Measurements from ENCODE around the gene DGKG. TPM values are rescaled to one million over a fixed set of nuclear protein-coding genes. Genes with fewer than 3 reads are reported as not detected.
A peak's percentile ranks its signal among the peaks of the same experiment; 100 is the strongest.

Gene DGKG
- total RNA-seq, 1 donor from 2014 or later, result 0.40 TPM

GRCh38 chr3:186137051-186137685 lies 224.9 kb downstream of the DGKG start:
- ATAC-seq, result no peak

GRCh38 chr3:186133980-186134379 lies 228.1 kb downstream of the DGKG start:
- no peak for ATAC-seq

- ATAC-seq, result no peak
These were observed 229.5 kb downstream of the DGKG start for GRCh38 chr3:186132487-186132886.

GRCh38 chr3:186129206-186129605 lies 232.8 kb downstream of the DGKG start:
- ATAC-seq, result no peak

- no peak for ATAC-seq
These were observed 233.9 kb downstream of the DGKG start for GRCh38 chr3:186128158-186128557.

- ATAC-seq, result no peak
These were observed 234.6 kb downstream of the DGKG start for GRCh38 chr3:186127463-186127862.

GRCh38 chr3:186125118-186125517 lies 236.9 kb downstream of the DGKG start:
- ATAC-seq, result no peak

GRCh38 chr3:186124592-186124991 lies 237.4 kb downstream of the DGKG start:
- peak; percentile 32 for ATAC-seq

GRCh38 chr3:186123012-186123411 lies 239.0 kb downstream of the DGKG start:
- no peak for ATAC-seq

GRCh38 chr3:186121968-186122367 lies 240.1 kb downstream of the DGKG start:
- ATAC-seq, result no peak

- no peak for ATAC-seq
These were observed 240.8 kb downstream of the DGKG start for GRCh38 chr3:186121278-186121677.

GRCh38 chr3:186119499-186119898 lies 242.5 kb downstream of the DGKG start:
- ATAC-seq, result no peak

GRCh38 chr3:186118692-186119091 lies 243.3 kb downstream of the DGKG start:
- no peak for ATAC-seq

GRCh38 chr3:186117521-186118134 lies 244.4 kb downstream of the DGKG start:
- no peak for ATAC-seq

GRCh38 chr3:186115239-186115996 lies 246.6 kb downstream of the DGKG start:
- no peak for ATAC-seq

- ATAC-seq, result no peak
These were observed 250.8 kb downstream of the DGKG start for GRCh38 chr3:186110975-186111974.

- no peak for ATAC-seq
These were observed 251.9 kb downstream of the DGKG start for GRCh38 chr3:186109897-186110803.

GRCh38 chr3:186108941-186109865 lies 252.8 kb downstream of the DGKG start, which contains the start of gene ETV5:
Gene ETV5 (minus strand): TSS chr3:186109089. CDS start chr3:186105868, 3,221 bp downstream.
- peak; percentile 98 for ATAC-seq

- ATAC-seq, result no peak
These were observed 253.7 kb downstream of the DGKG start for GRCh38 chr3:186108106-186108940.

All from esophagus mucosa (tissue), 1 donor.